Right ventricle myocardium inferior (tissue), 1 donor: ENCODE results near the gene LPXN. TPM values are rescaled to one million over a fixed set of nuclear protein-coding genes. Genes with fewer than 3 reads are reported as not detected.

Experiments
- ATAC-seq: fragments of 200-7000 bp; cut with Tn5 transposase; one replicate; pipeline ENCODE4 v1.9.1; 2020; ENCODE audit warnings: mild to moderate bottlenecking, moderate library complexity
- DNase-seq: peaks from one replicate; pipeline ENCODE4 v3.0.0; 2021; ENCODE audit errors: missing footprints
- intact Hi-C: fragments of 100-400 bp; cut with DNase I; formaldehyde crosslinking; loops from one replicate; pipeline ENCODE4 v1.11.0; 2022
- long read RNA-seq: library from polyadenylated mRNA; unstranded; transcript quantifications from one replicate; pipeline ENCODE4 v2.0.0, GENCODE V29; 2021
- total RNA-seq: library from RNA; stranded (reverse); fragmentation: NEBNext Ultra II Directional; extraction: Animal tissue kit (Norgen Biotek cat#: 25700); gene quantifications from one replicate; pipeline ENCODE4 v1.2.1, GENCODE V29; 2021
- donor health status: DM: no; HTN: yes; CAD: no; lungs with severe emphysema.

Gene LPXN
- total RNA-seq, result 3.9 TPM
- long read RNA-seq, partial matches to known transcripts, result 0 of 2 reads
- long read RNA-seq, other reads (novel, unspliced or antisense), result 1 of 2 reads

DNA sequence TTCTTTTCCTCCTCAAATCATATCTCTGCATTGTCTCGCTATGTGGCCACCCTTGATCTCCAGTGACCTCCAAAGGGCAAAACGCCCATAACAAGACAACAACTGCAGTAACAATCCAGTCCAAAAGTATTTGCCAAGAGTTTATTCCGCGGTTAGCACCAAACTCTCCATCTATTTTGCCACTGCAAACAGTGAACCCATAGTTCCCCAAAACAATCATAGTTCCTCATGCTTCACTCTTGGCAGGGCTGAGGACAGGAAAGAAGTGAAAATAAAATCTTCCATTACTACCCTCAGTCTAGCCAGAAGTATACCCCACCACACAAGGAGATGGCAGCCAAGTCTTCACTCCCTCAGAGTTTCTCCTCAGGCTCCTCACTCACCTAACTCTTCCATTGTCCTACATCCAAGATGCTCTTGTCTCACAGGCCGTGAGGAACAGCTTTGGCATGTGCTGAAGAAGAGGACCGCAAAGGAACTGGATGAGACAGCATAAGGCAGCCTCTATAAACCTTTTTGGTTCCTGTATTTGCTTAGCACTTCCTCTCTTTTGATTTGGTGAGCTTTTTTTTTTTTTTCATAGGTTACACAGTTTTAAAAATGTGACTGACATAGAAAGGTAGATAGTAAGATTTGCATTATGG is at the start of gene LPXN:
TSS of gene LPXN (minus strand) at position 480 of the 644 bp plus-strand sequence. CDS start at position 396, 84 bp downstream.
- intact Hi-C loops, result loop anchor here (2.0 to 5.0 kb wide), 4 partner anchors 52 to 863 kb away; partner anchors contain the start of genes FAM111A, MED19 and TMX2
- DNase-seq (no peak), ATAC-seq (no peak)

DNA sequence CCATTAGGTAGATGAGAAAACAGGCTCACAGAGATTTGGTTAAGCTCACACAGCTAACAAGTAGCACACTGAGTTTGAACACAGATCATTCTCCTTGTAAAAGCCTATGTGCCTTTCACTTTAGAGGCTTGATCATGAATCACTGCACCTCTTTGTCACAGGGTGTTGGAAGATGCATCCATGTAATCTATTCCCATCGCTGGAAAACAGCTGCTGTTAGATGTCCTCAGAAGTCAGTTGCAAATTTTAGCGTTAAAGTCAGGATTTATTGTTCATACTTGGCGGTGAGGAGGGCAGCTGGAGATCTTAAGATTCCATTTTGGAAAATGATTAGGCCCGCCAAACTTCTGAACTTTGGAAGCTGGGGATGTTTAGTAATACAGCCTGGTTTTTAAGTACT is 49.4 kb upstream of the LPXN start:
- DNase-seq, result no peak
- ATAC-seq, result no peak
- intact Hi-C loops, result loop anchor here (5.0 kb wide), 1 partner anchor 48 kb away; the partner anchor contains the start of genes LPXN and ZFP91

DNA sequence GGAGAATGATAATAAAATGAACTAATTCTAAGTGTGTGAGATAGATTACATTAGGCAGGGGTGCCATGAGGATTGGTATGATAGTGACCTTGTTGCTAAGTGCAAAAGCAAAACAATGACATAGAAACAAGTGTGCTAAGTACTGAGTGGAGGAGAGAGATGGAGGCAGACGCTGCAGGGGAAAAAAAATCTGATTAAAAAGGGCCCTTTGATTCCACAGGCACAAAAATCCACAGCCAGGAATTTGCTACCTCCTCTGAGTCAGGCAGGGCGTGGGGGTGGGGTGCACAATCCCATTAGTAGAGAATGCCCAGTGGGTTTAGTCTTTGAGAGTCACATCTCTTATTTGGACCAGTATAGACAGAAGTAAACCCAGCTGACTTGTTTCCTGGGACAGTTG is 46.7 kb upstream of the LPXN start, which contains the start of gene CNTF:
TSS of gene CNTF (plus strand) at position 322 of the 400 bp plus-strand sequence. CDS start 88 bp downstream, outside the sequence.
- ATAC-seq, result peak; percentile 53
- intact Hi-C loops, result no loop called here
- DNase-seq, result no peak

DNA sequence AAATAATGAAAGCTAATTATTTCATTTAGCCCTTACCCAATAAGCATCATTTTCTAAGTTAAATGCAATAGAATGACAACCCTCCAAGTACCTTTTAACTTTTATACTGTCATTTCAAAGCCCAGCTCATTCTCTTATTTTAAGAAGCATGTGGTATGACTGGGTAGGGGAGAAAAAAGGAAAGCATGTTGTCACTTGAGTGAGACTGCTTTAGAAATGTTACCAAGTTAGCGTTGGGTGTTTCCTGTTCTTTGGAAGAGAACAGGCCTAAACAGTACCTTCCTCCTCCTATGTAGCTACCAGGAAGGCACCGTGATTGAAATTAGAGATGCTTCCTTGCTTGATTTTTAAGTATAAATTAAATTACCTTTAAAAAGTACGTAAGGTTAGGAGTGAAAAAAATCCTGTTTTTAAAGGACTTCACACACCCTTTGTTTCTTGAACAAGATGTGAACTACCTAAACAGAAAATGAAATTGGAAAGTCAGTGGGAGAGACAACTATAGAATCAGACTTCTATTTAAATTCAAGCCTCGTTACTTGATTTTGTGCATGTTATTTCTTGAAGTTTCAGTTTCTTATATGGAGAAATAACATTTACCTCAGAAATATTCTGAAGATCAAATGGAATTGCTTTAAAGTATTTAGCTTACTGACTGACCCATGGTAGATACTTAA is 46.1 kb upstream of the LPXN start:
- intact Hi-C loops, result no loop called here
- DNase-seq, result no peak
- ATAC-seq, result no peak

DNA sequence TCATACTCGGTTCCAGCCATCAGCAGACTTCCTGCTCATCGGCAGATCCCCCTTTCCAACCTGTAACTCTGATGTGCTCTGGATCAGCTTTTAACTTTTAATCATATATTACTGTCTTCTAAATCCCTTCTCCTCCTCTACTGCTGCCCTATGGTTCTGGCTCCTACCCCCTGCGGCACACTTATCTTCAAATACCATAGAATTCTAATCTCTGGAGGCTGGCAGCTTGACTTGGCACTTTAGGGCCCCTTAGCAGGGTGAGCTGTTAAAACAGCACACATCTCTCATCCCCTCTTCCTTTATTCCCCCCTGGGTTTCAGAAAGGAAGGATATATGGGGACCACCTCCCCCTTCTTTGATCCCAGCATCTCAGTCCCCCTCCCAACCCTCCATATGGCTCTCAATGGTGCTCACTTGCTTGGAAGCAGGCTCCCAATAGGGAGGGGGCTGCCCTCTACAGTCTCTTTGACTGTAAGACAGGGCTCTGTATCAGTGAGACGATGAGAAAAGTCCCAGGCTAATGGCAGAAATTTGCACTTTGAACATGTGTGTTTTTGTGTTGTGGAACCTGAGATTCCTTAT is 42.4 kb upstream of the LPXN start:
- no peak for DNase-seq
- no peak for ATAC-seq
- intact Hi-C loops, result no loop called here

DNA sequence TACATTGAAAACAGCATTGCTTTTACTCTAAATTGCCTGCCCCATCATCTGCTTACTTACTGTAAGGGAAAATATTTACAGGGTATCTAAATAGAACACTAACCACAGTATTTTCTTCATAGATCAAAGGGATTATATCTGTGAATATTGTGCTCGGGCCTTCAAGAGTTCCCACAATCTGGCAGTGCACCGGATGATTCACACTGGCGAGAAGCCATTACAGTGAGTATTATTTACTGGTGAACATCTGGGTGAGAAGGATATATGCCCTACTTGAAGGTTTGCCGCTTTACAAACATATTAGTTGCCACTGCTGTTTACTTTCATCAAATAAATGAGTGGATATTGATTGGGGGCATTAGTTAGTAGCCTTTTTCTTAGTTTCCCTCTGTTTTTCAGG is 40.9 kb upstream of the LPXN start:
- DNase-seq (no peak), ATAC-seq (peak; percentile 79)
- intact Hi-C loops, result no loop called here

DNA sequence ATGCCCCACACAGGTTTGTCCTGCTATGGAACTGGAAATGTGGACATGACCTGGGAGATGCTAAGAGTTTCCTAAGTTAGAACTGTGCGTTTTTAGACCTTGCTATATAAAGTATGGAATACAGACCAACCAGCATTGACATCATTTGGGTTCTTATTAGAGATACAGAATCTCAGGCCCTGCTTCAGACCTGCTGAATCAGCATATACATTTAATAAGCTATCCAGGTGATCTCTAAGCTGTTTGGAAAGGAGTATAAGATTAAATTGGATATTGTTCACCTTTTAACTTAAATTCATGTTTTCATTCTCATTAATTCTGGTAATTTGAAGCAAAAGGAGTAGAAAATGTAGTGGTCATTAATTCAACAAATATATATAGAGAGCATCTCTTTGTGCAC is 39.9 kb upstream of the LPXN start:
- DNase-seq (no peak), ATAC-seq (no peak)
- intact Hi-C loops, result no loop called here

DNA sequence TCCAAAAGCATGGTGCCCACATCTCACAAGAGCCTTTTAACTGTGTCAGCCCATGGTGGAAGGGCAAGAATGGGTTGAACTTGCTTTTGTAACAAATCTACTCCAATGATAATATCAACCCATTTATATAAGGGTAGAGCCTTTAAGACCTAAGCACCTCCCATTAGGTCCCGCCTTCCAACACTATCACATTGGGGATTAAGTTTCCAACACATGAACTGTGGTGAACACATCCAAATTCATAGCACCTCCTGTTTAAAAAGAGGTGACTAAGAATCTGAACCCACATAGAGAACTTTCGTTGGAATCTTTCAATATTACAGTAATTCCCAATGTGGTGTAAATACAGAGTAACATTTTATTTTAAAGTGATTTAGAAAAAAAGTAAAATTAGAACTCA is 37.6 kb upstream of the LPXN start:
- ATAC-seq (no peak), DNase-seq (no peak)
- intact Hi-C loops, result no loop called here

DNA sequence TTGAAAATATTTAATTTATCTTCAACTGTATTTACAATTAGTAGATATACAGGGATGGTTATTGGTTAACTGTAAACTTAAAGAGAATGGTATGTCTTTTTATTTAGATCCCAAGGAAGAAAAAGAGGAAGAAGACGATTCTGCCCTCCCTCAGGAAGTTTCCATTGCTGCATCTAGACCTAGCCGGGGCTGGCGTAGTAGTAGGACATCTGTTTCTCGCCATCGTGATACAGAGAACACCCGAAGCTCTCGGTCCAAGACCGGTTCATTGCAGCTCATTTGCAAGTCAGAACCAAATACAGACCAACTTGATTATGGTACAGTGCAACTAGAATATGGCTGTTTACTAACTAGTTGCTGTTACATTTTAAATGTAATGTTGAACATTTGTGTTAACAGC is 34.1 kb upstream of the LPXN start:
- ATAC-seq (no peak), DNase-seq (no peak)
- intact Hi-C loops, result no loop called here

DNA sequence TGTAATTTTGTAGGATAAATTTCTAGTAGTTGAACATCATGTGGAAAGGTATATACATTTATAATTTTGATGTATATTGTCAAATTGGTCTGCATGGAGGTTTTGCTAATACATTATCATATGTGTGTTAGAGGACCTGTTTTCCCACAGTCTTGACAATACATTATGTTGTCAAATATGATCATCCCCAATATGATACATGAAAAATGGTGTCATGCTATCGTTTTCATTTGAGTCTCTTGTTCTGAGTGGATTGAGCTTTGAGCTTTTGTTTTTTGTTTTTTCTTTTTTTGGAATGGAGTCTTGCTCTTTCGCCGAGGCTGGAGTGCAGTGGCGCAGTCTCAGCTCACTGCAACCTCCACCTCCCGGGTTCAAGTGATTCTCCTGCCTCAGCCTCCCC is 32.7 kb upstream of the LPXN start:
- DNase-seq (no peak), ATAC-seq (no peak)
- intact Hi-C loops, result no loop called here

DNA sequence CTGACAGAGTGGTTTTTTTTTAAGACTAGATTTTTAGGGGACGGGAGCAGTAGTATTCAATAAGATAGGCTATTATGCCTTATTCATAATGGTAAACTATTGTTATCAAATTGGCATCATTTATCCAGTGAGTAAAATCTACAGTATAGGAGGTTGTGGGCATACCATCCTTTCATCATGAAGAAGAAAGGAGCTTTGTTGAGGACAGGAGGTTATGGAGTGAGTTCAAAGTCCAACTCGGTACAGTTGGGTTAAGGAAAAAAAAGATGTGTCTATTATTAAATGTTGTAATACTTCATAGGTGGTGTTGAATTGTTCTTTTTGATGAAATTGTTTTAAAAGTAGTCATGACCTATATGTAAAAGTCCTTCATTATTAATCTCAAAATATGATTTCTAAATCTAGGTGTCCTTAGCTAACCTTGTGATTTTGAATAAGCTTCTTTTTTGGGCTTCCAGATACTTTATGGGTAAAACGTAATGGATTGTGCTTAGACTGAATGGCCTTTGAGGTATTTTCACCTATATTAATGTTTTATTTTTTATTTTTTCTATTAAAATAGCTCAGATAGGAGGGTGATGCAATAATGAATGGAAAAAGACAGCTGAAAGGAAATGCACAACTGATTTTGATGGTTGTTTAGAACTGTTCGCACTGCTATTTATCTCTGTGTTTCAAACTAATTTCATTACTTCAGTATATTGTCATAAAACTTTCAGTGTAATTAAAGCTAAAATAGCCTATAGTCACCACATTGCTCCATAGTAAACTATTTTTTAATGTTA is 31.5 kb upstream of the LPXN start:
- no peak for DNase-seq
- intact Hi-C loops, result no loop called here
- no peak for ATAC-seq

DNA sequence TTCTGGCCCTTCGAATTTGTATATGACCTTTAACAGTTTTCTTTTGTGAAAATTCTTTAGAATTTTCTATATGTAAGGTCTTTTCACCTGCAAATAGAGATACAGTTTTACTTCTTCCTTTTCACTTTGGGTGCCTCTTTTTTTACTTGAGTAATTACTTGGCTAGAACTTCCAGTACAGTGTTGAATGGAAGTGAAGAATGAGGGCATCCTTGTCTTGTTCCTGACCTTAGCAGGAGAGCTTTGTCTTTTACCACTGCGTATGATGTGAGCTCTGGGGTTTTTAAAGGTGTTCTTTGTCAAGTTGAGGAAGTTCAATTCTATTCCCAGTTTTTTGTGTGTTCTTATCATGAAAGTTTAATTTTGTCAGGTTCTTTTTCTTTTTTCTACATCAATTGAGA is 24.9 kb upstream of the LPXN start:
- intact Hi-C loops, result no loop called here
- ATAC-seq, result no peak
- DNase-seq, result no peak

DNA sequence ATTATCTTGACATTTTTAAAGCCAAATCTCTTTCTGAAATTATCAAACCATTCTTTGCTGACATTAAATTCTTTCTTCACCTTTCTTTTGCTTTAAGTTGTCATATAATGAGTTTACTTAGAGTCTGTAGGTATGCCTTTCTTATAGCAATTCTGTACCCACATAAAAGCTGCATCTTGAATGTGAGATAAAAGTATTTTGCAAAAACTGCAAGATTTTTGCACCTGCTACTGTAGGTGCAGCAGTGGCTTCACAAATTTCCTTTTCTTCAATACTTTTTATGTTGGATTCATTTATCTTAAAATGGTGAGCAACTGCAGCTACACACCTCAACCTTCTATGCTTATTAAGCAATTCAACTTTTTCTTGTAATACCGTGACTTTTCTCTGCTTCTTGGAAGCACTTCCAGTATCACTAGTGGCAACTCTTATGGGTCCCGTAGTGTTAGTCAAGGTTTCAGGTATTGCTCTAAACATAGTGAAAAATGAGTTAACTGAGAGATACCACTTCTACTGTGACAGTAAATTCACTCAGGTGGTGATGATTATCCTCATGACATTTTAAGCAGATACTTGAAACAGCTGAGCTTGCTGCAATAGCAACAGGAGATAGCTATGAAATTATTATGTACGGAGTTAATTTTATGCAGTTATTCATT is 22.0 kb upstream of the LPXN start:
- DNase-seq (no peak), ATAC-seq (no peak)
- intact Hi-C loops, result no loop called here

DNA sequence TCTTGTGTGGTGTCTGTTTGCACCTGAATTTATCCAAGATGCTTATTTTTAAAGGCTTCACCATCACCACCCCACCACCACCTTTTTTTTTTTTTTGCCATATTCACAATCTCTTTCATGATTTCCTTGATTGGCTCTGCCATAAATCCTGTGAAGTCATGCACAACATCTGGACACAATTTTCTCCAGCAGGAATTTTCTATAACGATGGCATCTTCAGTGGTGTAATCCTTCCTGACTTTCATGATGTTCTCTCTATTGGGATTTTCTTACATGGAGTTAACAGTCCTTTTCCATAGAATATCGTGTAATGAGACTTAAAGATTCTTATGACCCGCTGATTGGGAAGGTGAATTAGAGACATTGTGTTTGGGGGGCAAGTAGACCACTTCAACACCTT is 21.0 kb upstream of the LPXN start:
- intact Hi-C loops, result no loop called here
- no peak for ATAC-seq
- DNase-seq, result no peak

DNA sequence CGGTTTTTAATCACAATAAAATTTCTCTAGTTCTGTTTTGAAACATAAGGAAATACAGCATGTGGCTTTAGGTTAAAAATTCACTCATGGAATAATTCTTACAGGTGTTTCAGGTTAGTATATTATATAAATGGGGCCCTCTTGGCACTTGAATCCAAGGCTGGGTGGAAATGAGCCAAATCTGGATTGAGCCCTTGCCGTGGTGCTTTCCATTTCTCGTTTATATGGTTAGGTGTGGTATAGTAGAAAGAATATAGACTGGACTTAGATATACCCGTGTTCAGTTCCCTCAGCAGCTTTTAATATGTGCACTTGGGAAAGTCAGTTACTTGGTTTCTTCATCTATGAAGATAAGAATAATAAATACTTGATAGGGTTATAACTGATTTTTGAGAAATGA is 19.2 kb upstream of the LPXN start:
- DNase-seq (no peak), ATAC-seq (no peak)
- intact Hi-C loops, result no loop called here

DNA sequence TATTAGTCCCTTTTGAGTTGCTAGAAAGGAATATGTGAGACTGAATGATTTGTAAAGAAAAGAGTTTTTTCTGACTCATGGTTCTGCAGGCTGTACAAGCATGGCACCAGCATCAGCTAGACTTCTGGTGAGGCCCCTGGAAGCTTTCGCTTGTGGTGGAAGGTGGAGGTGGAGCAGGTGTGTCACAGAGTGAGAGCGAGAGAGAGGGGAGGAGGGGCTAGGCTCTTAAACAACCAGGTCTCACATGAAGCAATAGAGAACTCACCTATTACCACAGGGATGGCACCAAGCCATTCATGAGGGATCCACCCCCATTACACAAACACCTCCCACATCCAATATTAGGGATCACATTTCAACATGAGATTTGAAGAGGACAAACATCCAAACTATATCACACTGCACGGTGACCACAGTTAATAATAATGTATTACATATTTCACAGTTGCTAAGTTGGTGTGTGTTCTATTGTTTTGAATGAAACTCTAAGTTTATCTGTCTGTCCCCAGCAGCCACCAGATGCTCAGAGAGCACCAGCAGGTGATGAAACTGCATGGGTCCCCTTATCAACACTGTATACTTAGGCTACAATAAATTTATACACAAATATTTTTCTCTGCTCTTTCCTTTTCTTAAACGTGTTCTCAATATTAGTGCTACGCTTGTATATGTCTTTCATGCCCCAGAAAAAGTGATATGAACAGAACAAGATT is 17.3 kb upstream of the LPXN start:
- intact Hi-C loops, result no loop called here
- no peak for DNase-seq
- ATAC-seq, result peak; percentile 16

DNA sequence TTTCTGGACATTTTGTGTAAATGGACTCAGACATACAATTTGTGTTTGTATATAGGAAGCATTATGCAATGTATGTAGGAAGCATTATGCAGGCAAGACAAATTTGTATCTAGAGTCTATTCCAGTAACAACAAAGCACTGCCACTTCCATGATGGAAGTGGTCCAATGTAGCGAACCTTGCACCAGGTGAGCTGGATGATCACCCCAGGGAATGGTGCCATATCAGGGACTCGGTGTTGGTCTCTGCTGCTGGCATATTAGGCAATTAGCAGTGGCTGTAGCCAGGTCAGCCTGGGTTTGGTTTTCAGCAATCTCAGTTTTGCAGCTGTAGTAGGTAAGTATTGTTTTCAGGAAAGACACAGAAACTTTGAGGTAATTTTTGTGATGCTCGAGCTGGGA is 16.0 kb upstream of the LPXN start:
- intact Hi-C loops, result no loop called here
- no peak for DNase-seq
- ATAC-seq, result no peak

DNA sequence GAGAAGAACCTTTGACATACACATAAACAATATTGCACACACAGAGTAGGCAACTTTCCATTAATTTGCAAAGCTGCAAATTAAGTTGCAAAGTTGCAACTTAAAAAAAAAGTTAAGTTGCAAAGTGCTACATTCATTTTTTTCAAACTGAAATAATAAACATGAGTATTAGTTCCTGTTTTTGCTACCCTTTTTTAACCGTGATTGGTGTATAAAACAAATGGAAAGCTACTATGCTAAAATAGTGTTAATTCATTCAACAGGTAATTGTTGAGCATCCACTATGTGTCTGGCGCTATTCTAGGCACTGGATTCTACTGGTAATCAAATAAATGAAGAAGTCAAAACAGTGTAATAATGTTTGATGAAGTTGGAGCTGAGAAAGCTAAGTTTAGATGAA is 11.3 kb upstream of the LPXN start:
- intact Hi-C loops, result no loop called here
- ATAC-seq, result no peak
- DNase-seq, result no peak
